IPS-18a (cell line): Measurements from ENCODE around the gene CDK2AP2.
A peak's percentile ranks its signal among the peaks of the same experiment; 100 is the strongest.

Experiments
- H3K27ac ChIP-seq: one replicate; pipeline ENCODE4 v1.5.1; 2013; ENCODE audit warnings: low read length
- H3K27me3 ChIP-seq: one replicate; pipeline ENCODE4 v1.6.1; 2013; ENCODE audit warnings: mild to moderate bottlenecking, low read length; ENCODE audit not compliant: control insufficient read depth, insufficient read depth
- H3K36me3 ChIP-seq: one replicate; pipeline ENCODE4 v1.6.1; 2013; ENCODE audit warnings: low read depth, low read length; ENCODE audit not compliant: control insufficient read depth
- H3K4me1 ChIP-seq: one replicate; pipeline ENCODE4 v1.6.1; 2013; ENCODE audit warnings: low read depth, low read length; ENCODE audit not compliant: control insufficient read depth
- H3K4me3 ChIP-seq: one replicate; pipeline ENCODE4 v1.5.1; 2013; ENCODE audit warnings: low read length
- H3K9ac ChIP-seq: one replicate; pipeline ENCODE4 v1.6.1; 2013; ENCODE audit warnings: mild to moderate bottlenecking, low read length, moderate library complexity
- H3K9me3 ChIP-seq: one replicate; pipeline ENCODE4 v1.6.1; 2013; ENCODE audit warnings: low read depth, low read length; ENCODE audit not compliant: control insufficient read depth

The CDK2AP2 gene

DNA sequence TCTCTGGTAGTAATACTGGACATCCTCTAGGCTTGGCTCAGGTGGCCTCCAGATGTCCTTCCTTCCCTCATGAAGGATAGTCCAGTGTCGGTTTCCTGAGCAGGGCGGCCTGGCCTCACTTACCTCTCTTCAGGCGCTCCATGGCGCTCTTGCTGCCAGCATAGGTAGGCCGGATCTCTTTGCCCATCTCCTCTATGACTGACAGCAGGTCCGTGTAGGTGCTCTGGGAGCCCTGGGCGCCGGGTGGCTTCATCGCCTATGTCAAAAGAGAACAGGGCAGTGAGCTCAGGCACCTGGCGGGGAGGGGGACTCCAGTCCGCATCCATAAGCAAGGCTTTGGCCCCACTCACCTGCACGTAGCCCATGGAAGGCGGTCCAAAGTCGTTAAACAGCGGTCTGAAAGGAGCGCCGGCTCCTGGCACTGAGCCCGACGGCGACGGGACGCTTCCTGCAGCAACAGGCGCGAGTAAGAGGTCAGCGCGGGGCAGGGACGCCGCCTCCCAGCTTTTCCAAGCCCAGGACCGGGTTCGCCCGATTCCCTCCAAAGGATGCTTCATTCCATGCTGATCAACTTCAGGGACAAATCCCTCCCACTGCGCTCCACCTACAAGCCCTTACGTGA, 609 bp downstream of the CDK2AP2 start:
- H3K9me3 ChIP-seq: no peaks in the 10 kb centered on the region
- no peak overlapping the region for H3K27ac ChIP-seq
- no peaks in the 10 kb centered on the region for H3K36me3 ChIP-seq
- H3K4me1 ChIP-seq: peaks cover 19% of the 10 kb centered on the region
- H3K9ac ChIP-seq: peak overlapping the region; percentile 16
- peaks cover 18% of the 10 kb centered on the region for H3K27me3 ChIP-seq
- H3K4me3 ChIP-seq: peak overlapping the region; percentile 95

DNA sequence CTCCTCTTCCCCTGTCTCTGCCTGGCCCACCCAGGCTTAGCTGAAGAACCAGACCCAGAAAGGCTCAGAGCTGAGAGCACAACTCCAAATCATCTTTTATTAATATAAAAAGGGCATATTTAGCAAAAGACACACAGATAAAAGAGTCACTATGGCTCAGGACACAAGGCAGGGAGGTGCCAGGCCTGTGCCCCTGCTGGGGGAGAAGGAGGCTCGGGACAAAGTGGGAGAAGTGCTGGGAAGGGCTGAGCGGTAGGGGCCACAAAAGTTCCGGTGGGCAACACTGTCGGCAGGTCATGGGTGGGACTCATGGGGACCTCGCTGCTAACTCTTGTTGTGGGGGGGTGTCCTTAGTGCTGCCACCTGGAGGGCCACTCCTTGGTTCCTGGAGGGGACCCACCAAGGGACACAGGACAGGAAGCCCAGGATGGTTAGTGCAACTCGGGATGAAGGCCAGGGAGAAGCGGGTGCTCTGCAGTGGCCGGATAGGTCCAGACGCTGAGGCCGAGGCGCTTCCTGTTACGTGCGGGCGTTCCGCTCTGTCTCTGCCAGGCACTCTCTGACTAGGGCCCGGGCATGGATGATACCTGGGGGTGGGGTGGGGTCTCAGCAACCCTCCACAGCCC, 1.4 kb downstream of the CDK2AP2 start:
- Histone ChIP-seq H3K36me3 (no peaks in the 10 kb centered on the region), H3K9me3 (no peaks in the 10 kb centered on the region), H3K9ac (no peak overlapping the region), H3K4me1 (peaks cover 19% of the 10 kb centered on the region), H3K27me3 (peaks cover 18% of the 10 kb centered on the region), H3K4me3 (no peak overlapping the region), H3K27ac (no peak overlapping the region)

DNA sequence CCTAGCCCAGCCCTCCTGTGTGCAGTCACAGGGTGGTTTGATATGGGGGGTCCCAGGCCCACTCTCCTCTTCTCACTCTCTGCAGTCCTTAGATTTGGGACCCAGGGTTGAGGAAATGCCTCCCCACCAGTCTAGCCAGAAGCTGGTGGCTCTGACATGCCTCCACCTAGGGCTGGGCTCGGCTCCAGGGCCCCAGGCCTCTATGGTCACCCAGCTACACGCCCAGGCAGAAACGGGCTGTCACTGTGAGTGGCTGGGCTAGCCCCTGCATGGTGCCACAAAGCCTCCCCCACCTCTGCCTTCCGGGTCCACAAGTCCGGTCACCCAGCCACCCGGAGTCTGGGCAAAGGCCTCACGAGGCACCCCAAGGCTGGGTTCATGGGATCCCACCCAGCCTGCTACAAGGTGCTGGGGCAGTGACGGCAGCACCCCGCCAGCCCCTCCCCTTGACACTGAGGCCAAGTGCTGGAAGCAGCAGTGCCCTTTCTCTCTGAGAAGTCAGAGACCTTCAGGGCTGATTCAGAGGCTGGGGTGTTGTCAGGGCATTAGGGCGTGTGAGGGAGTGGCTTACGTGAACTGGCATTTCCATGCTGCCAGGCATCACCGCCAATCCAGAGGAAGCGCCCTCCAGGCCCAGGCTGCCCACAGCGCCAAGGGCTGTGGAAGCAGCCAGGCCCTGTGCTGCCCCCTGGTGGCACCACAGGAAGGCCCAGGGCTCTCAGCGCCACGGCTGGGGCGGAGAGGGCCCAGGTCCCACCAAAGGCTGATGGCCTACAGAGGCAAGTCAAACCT, 2.2 kb downstream of the CDK2AP2 start:
- no peak overlapping the region for H3K27ac ChIP-seq
- H3K9ac ChIP-seq: no peak overlapping the region

DNA sequence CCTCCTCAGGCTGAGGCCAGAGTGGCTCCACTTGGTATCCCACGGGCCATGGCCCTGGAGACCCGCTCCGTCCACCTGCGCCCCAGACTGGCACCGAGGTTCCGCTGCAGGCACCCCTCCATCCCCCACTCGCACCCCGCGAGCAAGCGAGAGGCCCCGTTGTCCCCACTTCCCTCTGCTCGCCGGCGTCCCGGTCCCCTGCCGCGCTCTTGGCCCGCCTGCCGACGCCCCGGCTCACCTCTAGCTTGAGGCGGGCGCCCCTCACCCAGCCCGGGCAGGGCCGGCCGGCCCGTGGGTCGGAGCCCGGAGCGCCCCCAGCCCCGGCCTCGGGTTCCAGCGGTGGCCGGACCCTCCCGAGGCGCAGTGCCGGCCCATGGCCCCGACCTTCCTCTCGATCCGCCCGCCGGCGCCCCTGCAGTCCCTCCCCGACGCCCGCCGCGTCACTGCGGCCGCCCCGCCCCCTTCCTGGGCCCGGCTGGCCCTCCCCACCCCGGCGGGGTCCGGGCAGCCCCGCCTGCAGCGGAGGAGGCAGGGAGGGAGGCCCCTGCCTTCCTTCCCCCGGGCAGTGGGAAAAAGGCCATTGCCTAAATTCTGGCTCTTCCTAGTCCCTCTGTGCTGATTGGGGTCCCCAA, 2.9 kb downstream of the CDK2AP2 start, which contains the start of gene PITPNM1:
TSS of gene PITPNM1 (minus strand) at position 414 of the 632 bp plus-strand sequence. CDS start 1,183 bp downstream, outside the sequence.
- Histone ChIP-seq H3K9ac (peak within 1 kb of the TSS; percentile 32), H3K27me3 (peaks cover 13% of the 10 kb centered on the region), H3K4me3 (peak within 1 kb of the TSS; percentile 83), H3K4me1 (peaks cover 19% of the 10 kb centered on the region), H3K36me3 (no peaks in the 10 kb centered on the region), H3K9me3 (no peaks in the 10 kb centered on the region), H3K27ac (no peak within 1 kb of the TSS)

More for the DNA sequence above, 2.2 kb downstream of the CDK2AP2 start:
- Histone ChIP-seq H3K27me3 (peaks cover 13% of the 10 kb centered on the region), H3K36me3 (no peaks in the 10 kb centered on the region), H3K4me3 (peak overlapping the region; percentile 83), H3K9me3 (no peaks in the 10 kb centered on the region), H3K4me1 (peaks cover 19% of the 10 kb centered on the region)

DNA sequence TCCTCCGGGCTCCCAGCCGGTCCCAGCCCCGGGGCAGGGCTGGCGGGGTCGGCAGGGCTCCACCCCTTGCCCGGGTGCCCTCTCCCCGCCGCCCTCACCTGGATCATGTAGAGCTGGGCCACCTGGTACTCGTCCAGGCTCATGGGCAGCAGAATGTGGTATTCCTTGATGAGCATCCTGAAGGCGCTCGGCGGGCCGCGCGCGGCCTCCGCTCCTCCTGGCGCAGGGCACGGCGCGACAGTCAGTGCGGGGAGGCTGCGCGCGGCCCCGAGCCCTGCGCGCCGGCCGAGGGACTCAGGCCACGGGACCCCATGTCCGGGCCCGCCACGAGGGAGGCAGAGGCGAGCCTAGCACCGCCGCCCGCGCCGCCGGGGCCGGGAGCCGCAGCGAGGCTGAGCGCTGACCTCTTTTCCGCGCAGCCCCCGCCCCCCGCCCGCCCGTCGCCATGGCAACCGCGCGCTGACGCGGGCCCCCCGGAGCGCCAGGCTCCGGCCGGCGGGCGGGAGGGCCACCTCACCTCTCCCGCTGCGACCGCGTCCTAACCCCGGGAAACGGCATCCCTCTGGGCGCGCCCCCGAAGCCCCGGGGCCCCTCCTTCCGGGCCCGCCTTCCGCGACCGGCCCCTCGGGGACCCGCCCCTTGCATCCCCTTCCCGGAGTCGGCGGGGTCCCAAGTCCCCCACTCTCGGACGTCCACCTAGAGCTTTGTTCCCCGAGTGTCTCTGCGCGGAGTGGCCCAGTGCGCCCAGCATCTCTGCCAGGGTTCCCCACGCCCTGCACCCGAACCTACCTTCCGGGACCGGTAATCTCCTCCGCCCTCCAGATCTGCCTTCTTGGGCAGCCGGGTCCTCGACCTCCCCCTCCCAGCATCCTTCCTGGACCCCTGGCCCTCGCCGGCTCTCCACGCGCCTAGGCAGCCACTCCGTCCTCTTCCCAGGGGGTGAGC, 3.7 kb downstream of the CDK2AP2 start:
- peak overlapping the region; percentile 83 for H3K4me3 ChIP-seq
- no peaks in the 10 kb centered on the region for H3K36me3 ChIP-seq
- peaks cover 19% of the 10 kb centered on the region for H3K4me1 ChIP-seq
- H3K9ac ChIP-seq: peak overlapping the region; percentile 32
- H3K27ac ChIP-seq: no peak overlapping the region
- H3K9me3 ChIP-seq: no peaks in the 10 kb centered on the region
- H3K27me3 ChIP-seq: peaks cover 13% of the 10 kb centered on the region

DNA sequence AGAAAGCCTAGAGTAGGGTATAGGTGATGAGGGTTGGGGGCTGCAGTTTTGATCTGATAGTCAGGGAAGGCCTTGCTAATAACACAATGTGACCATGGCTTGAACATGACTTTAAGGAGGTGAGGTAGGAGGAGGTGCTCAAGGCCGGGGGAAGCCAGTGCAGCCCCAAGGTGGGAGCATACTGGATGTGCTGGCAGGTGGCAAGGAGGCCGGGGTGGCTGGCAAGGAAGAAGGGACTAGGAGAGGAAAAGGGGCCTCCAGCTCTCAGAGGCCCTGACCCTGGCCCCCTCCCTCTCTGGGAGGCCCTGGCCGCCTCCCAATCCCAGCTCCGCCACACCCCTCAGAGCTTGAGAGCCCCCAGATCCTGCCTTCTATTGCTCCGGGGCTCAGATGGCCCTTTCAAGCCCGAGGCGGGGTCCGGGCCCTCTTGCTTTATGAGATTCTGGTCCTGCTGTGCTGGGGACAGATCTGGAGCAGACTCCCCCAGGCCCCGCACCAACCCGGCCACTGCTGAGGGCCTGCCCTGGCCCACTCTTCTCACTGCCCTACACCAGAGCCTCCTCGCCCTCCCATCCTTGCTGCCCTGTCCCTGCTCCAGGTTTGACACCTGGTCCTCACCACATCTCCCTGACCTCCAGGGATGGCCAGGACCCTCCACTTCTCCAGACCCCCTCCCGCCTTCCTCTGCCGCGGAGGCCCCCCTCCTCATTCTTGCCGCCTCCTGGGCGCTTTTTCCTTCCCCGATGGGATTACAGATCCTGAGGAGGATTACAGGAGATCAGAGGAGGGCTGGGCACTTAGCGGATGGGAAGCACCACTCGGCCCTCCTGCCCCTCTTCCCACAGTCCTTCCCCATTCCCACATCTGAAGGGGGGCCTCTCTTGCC, 4.6 kb downstream of the CDK2AP2 start:
- H3K36me3 ChIP-seq: no peaks in the 10 kb centered on the region
- H3K4me1 ChIP-seq: peaks cover 17% of the 10 kb centered on the region
- H3K27me3 ChIP-seq: peaks cover 13% of the 10 kb centered on the region
- peak overlapping the region; percentile 83 for H3K4me3 ChIP-seq
- no peaks in the 10 kb centered on the region for H3K9me3 ChIP-seq
- no peak overlapping the region for H3K9ac ChIP-seq
- no peak overlapping the region for H3K27ac ChIP-seq

DNA sequence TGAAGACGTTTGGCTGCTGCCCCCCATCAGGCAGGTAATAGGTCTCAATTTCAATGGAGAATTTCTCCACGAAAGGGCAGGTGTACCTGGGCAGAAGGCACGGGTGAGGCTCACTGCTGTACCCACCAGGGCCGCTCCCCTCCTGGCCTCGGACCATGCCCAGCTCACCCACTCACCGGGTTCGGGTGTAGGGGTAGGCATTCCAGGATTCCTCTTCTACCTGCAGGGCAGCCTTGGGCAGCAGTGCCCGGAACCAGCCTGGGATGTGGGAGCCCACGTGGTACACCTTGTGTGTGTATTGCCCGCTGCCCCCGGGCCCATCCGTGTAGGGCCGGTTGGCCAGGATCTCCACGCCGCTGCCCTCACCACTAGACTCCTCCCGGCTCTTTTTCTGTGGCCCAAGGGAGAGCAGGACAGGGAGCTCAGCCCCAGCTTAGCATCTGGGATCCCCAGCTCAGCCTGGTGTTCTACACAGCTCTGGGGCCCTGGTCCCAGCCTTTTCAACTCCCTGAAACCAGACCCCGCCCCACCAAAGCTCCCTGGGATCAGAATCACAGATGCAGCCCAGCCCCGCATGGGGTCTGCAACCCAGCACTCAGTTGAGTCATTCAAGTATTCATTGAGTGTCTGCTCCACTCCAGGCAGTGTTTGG, 5.5 kb downstream of the CDK2AP2 start:
- Histone ChIP-seq H3K4me1 (peaks cover 17% of the 10 kb centered on the region), H3K9me3 (no peaks in the 10 kb centered on the region), H3K27me3 (peaks cover 13% of the 10 kb centered on the region), H3K9ac (no peak overlapping the region), H3K36me3 (no peaks in the 10 kb centered on the region), H3K27ac (no peak overlapping the region), H3K4me3 (no peak overlapping the region)

DNA sequence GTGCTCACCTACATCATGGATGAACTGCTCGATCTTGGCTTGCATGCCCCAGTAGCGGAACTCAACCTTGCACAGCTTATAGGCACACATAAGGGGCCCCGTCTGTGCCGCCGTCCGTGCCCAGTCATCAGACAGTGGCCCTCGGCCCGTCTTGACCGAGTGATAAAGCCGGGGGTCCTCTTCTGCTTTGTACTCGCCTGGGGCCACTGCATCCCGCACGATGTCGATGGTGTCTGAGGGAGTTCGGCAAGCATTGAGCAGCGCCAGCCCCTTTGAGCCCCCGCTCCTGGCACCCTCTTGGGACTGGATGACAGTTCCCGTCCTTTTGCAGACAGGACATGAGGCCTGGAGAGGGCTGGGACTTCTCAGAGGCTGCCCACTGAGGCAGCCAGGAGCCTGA, 6.1 kb downstream of the CDK2AP2 start:
- H3K9me3 ChIP-seq: no peaks in the 10 kb centered on the region
- peaks cover 13% of the 10 kb centered on the region for H3K27me3 ChIP-seq
- no peak overlapping the region for H3K4me3 ChIP-seq
- H3K9ac ChIP-seq: no peak overlapping the region
- H3K27ac ChIP-seq: no peak overlapping the region
- peaks cover 11% of the 10 kb centered on the region for H3K4me1 ChIP-seq
- no peaks in the 10 kb centered on the region for H3K36me3 ChIP-seq

DNA sequence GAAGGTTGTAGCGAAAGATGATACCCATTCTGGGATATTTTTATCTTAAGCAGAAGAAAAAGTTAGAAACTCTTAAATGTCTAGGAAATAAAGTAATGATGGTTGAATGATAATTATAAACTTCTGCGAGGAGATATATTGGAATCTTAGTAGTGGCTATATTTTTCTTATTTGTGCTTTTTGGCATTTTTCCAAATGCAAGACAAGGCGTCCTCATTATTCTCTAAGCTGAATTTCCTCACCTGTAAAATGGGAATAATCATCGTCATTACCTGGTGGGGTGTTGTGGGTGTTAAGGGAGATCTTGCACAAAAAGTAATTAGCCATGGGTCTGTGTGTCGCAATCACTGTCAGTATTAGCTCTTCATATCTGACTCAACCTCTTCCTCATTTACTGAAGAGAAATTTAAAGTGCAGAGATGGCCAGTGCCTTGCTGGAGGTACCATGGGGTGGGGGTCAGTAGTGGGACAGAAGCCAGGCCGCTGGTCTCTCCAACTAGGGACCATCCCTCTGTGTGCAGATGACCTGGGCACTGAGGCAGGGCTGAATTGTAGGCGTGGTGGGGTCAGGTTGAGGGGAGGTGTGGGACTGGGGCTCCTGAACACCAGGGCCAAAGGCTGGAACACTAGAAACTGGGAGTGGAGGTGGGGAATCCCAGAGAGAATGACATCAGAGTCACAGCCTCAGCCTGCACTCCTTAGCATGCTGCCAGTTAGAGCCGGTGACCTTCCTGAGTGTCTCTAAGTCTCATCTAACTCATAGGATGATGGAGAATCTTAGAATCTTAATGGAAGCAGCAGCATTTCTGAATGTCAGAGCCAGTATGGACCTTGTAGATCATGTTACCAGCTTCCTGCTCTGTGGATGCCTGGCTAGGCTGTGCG, 6.9 kb downstream of the CDK2AP2 start:
- Histone ChIP-seq H3K27ac (no peak overlapping the region), H3K36me3 (no peaks in the 10 kb centered on the region), H3K4me1 (peaks cover 11% of the 10 kb centered on the region), H3K4me3 (no peak overlapping the region), H3K27me3 (peaks cover 13% of the 10 kb centered on the region), H3K9me3 (no peaks in the 10 kb centered on the region), H3K9ac (no peak overlapping the region)
